Measurements from ENCODE around the gene EMID1.

EMID1 gene

GRCh38 chr22:29298641-29299040 lies 92.9 kb downstream of the EMID1 start:
- DNase-seq, result no peak

- no peak for DNase-seq
Measured at GRCh38 chr22:29299136-29299900, 93.6 kb downstream of the EMID1 start.

- DNase-seq, result no peak
Measured at GRCh38 chr22:29300467-29300806, 94.7 kb downstream of the EMID1 start.

GRCh38 chr22:29300807-29301601 lies 95.3 kb downstream of the EMID1 start:
- no peak for DNase-seq

GRCh38 chr22:29301716-29302401 lies 96.2 kb downstream of the EMID1 start:
- no peak for DNase-seq

GRCh38 chr22:29302402-29302680 lies 96.6 kb downstream of the EMID1 start:
- no peak for DNase-seq

DNA sequence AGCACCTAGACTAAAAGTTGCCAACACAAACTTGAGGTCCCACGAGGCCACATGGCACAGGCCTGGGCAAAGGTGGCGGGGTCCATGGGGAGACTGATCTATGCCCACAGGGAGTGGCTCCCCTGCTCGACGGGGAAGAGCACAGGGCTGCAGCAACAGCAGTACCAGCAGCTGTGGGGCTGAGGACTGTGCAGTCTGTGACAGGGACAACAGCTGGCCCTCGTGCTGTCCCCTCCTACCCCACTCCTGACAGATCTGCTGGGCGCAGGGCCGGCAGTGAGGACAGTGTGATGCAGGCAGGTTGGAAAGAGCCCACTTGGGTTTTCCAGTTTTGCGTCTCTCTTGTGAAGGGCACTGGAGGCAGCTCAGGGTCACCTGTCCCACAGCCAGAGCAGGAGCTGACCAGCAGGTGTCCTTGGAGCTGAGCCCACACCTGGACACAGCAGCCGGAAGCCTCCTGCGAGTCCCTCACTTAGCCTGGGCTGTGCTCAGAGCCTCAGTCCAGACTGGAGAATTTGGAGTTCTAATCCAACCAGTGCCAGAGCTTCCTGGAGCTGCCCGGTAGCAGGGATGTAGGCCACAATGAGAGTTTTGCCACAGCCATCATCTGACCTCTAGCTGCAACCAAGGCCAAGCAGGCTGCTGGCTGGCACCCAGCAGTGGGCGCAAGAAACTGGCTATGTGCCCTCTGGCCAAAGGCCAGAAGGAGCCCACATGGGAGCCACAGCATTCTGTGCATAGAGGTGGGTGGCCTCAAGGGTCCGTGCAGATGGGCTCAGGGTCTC lies 97.2 kb downstream of the EMID1 start:
- peak; percentile 32 to 67 (median 53) for DNase-seq

GRCh38 chr22:29305836-29306174 lies 100.1 kb downstream of the EMID1 start:
- DNase-seq, result no peak

DNA sequence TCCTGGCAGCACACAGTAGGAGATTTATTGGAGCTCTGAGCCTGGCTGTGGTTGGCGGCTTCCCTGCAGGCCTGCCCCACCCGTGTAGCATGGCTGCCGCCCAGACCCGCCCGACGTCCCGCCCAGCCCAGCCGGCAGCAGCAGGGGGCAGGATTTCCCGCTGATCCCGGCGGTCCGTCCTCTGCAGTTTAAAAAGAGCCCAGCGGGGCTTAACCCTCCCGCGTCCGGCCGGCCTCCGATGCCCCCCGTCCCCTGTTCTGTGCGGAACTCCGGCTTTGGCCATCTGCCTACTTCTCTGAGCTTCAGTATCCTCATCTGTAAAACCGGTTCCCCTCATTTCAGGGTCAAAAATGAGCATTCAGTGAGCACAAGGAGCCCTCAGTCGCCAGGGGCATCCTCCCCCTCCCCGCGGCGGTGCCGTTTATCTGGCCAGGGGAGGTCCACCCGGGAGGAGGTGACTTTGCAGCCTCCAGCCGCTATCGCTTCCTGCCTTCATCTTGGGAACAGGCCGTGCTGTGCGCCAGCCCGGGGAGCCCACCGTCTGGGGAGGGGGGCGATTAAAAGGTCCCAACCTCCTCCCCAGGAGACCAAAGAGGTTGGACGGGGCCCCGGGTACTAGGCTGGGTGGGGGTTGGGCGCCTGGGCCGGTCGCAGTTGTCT lies 100.6 kb downstream of the EMID1 start, which contains the start of gene GAS2L1:
Gene GAS2L1, plus strand, starts transcription at position 476 of the 660 bp plus-strand sequence. CDS start 1,456 bp downstream, outside the sequence.
- peak; percentile 74 to 91 (median 84) for DNase-seq

- peak; percentile 81 to 95 (median 87) for DNase-seq
Measured at GRCh38 chr22:29306835-29307595, 101.3 kb downstream of the EMID1 start.

DNA sequence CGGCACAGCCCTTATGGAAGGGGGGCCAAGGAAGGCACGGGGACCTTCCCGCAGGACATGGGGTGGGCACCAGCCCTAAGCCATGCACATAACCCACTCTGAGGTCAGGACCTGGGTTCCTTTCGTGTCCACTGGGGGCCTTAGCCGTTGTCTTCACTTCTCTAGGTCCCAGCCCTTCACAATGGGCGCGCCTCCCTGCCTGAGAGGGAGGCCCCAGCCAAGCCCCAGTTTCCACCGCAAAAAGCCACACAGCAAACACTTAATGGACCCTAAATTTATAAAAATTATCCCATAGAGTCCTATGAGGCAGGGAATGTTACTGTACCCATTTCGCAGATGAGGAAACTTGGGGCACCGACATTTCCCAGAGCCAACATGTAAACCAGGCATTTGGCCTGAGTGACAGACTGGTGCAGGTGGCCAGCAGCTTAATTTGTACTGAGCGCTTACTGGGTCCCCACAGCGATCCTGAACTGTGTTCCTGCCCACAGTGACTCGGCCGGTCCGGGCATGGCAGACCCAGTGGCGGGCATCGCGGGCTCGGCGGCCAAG lies 102.0 kb downstream of the EMID1 start:
- no peak for DNase-seq

DNA sequence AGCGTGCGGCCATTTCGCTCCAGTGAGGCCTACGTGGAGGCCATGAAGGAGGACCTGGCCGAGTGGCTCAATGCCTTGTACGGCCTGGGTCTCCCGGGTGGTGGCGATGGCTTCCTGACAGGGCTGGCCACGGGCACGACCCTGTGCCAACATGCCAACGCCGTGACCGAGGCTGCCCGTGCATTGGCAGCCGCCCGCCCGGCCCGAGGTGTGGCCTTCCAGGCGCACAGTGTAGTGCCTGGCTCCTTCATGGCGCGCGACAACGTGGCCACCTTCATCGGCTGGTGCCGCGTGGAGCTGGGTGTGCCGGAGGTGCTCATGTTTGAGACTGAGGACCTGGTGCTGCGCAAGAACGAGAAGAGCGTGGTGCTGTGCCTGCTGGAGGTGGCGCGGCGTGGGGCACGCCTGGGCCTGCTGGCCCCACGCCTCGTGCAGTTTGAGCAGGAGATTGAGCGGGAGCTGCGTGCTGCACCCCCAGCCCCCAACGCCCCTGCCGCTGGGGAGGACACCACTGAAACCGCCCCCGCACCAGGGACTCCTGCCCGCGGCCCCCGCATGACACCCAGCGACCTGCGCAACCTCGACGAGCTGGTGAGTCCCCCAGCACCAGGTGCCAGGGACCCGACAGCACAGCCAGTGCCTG lies 102.6 kb downstream of the EMID1 start:
- no peak for DNase-seq

- no peak for DNase-seq
Measured at GRCh38 chr22:29308791-29309262, 103.1 kb downstream of the EMID1 start.
